ENCODE measurements around the gene GABRB3. TPM values are rescaled to one million over a fixed set of nuclear protein-coding genes. Genes with fewer than 3 reads are reported as not detected.

The GABRB3 gene
- total and polyA plus RNA-seq, 2 experiments from 2014 or later = 1.8 TPM

DNA sequence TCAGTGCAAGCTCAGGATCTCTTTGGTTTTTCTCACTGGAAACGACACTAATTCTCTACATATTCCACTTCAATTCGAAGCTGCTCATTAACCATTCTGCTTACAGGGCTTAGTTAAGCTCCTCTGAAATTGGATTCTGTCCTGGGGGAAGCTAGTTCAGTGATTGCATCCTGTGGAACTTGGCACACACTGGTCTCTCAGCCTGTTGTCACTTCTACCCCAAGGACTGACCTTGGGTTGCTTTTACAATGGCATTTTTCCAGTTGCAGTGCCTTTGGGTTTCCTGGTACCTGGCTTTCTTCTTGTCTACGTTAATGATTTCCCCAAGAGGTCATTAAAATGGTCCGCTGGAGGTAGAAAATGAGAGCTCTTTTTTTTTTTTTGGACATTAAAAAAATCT is 33.3 kb upstream of the GABRB3 start:
- no peak for TF ChIP-seq EZH2phosphoT487 (IDR thresholded peaks at IDR 0.05; ENCODE audit: low read depth, severe bottlenecking, unreplicated experiment)
- TF ChIP-seq EZH2 (IDR thresholded peaks at IDR 0.05; ENCODE audit: borderline replicate concordance) = no peak
- TF ChIP-seq, protein P1, sequence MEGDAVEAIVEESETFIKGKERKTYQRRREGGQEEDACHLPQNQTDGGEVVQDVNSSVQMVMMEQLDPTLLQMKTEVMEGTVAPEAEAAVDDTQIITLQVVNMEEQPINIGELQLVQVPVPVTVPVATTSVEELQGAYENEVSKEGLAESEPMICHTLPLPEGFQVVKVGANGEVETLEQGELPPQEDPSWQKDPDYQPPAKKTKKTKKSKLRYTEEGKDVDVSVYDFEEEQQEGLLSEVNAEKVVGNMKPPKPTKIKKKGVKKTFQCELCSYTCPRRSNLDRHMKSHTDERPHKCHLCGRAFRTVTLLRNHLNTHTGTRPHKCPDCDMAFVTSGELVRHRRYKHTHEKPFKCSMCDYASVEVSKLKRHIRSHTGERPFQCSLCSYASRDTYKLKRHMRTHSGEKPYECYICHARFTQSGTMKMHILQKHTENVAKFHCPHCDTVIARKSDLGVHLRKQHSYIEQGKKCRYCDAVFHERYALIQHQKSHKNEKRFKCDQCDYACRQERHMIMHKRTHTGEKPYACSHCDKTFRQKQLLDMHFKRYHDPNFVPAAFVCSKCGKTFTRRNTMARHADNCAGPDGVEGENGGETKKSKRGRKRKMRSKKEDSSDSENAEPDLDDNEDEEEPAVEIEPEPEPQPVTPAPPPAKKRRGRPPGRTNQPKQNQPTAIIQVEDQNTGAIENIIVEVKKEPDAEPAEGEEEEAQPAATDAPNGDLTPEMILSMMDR (IDR thresholded peaks at IDR 0.05; ENCODE audit: poor library complexity) = no peak
- no peaks in the 10 kb centered on the region for H4K20me1 ChIP-seq (ENCODE audit: insufficient read depth, poor library complexity, severe bottlenecking)
- 58% methylated on average over 4 of the region's 4 CpGs for WGBS (ENCODE audit: low lambda C conversion rate, missing lambda C conversion rate)

DNA sequence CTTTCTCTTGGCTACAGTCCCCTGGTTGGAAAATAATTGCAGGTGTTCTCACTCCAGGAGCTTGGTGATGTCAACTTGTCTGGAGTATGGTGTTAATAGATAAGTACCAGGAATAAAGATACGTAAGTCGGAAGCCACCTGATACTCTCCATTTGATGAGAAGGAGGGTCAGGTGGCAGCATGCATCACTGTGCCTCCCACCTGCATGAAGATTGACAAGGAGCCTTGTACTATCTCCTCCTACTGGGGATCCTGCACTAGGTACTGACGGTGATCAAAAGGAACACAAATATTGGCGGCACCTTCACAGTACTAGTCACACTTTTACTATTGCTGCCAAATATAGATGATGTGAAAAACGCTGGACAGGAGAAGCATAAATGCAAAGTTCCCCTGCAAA is 32.6 kb upstream of the GABRB3 start:
- Histone ChIP-seq H3K27ac (no peak overlapping the region), H3K4me2 (no peak overlapping the region), H3K4me1 (ENCODE audit: insufficient read depth) (no peaks in the 10 kb centered on the region), H3K27me3 (no peaks in the 10 kb centered on the region), H3K4me3 (no peak overlapping the region), H3K79me2 (no peaks in the 10 kb centered on the region), H2AFZ (no peak overlapping the region), H3K9me2 (replicated peaks; ENCODE audit: insufficient read depth) (no peaks in the 10 kb centered on the region), H4K20me1 (ENCODE audit: insufficient read depth, poor library complexity, severe bottlenecking) (no peaks in the 10 kb centered on the region), H3K9me3 (ENCODE audit: low read depth) (no peaks in the 10 kb centered on the region), H3K36me3 (replicated peaks; ENCODE audit: insufficient read depth, low read depth) (no peaks in the 10 kb centered on the region)
- 81% methylated on average over 5 of the region's 5 CpGs for whole genome bisulfite sequencing (ENCODE audit: low lambda C conversion rate, missing lambda C conversion rate)
- TF ChIP-seq EZH2phosphoT487 (IDR thresholded peaks at IDR 0.05; ENCODE audit: low read depth, severe bottlenecking, unreplicated experiment) = no peak
- DNase-seq (ENCODE audit: low spot score) = no peak

More for the DNA sequence above, 33.3 kb upstream of the GABRB3 start:
- Histone ChIP-seq H3K27ac (no peak overlapping the region), H3K4me2 (no peak overlapping the region), H3K27me3 (no peaks in the 10 kb centered on the region), H3K36me3 (replicated peaks; ENCODE audit: insufficient read depth, low read depth) (no peaks in the 10 kb centered on the region), H3K9me3 (ENCODE audit: low read depth) (no peaks in the 10 kb centered on the region), H2AFZ (no peak overlapping the region), H3K4me3 (no peak overlapping the region), H3K4me1 (ENCODE audit: insufficient read depth) (no peaks in the 10 kb centered on the region), H3K79me2 (no peaks in the 10 kb centered on the region), H3K9me2 (replicated peaks; ENCODE audit: insufficient read depth) (no peaks in the 10 kb centered on the region)
- peak; percentile 8 for DNase-seq (ENCODE audit: low spot score)

DNA sequence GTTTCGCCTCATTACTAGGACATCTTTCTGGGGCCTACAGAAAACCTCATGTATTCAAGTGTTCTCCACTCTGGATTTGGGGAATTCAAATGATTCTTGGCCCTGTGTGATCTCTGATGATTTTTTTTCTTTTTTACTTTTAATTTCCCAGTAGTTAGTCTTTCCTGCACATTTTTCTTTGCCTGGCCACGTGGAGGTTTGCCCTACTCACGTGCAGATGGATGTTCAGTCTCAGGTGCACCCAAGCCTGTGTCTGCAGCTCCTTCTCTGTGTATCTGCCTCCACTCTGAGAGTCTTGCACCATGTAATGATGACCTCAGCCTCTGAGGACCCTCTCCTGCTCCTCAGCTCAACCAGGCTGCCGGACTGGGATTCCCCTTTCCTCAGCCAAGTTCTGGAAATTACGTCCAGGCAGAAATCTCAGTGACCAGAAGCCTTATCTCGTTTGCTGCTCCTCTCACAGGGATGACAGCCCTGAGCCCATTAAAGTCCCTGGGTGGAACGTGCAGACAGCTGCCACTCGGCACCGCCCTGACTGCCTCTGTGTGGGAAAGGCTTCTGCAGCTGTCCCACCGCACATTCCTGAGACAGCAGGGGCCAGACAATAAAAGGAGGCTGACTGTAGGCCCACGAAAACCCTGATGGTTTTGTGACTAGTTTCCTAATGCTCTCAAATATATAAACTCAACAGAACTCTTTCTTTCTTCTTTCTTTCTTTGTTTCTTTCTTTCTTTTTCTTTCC is 31.4 kb upstream of the GABRB3 start:
- no peak for DNase-seq (ENCODE audit: low spot score)
- no peaks in the 10 kb centered on the region for H3K9me2 ChIP-seq (replicated peaks; ENCODE audit: insufficient read depth)
- H3K79me2 ChIP-seq = no peaks in the 10 kb centered on the region
- no peaks in the 10 kb centered on the region for H3K36me3 ChIP-seq (replicated peaks; ENCODE audit: insufficient read depth, low read depth)
- H3K4me2 ChIP-seq = no peak overlapping the region
- no peak overlapping the region for H3K27ac ChIP-seq
- no peak overlapping the region for H3K4me3 ChIP-seq
- TF ChIP-seq EZH2phosphoT487 (IDR thresholded peaks at IDR 0.05; ENCODE audit: low read depth, severe bottlenecking, unreplicated experiment) (no peak), EZH2 (IDR thresholded peaks at IDR 0.05; ENCODE audit: borderline replicate concordance) (no peak)
- TF ChIP-seq, protein P1 (IDR thresholded peaks at IDR 0.05; ENCODE audit: poor library complexity) = no peak
- no peaks in the 10 kb centered on the region for H4K20me1 ChIP-seq (ENCODE audit: insufficient read depth, poor library complexity, severe bottlenecking)
- WGBS (ENCODE audit: low lambda C conversion rate, missing lambda C conversion rate) = 64% methylated on average over 11 of the region's 11 CpGs
- no peaks in the 10 kb centered on the region for H3K4me1 ChIP-seq (ENCODE audit: insufficient read depth)
- H3K27me3 ChIP-seq = no peaks in the 10 kb centered on the region
- no peak overlapping the region for H2AFZ ChIP-seq
- H3K9me3 ChIP-seq (ENCODE audit: low read depth) = no peaks in the 10 kb centered on the region

DNA sequence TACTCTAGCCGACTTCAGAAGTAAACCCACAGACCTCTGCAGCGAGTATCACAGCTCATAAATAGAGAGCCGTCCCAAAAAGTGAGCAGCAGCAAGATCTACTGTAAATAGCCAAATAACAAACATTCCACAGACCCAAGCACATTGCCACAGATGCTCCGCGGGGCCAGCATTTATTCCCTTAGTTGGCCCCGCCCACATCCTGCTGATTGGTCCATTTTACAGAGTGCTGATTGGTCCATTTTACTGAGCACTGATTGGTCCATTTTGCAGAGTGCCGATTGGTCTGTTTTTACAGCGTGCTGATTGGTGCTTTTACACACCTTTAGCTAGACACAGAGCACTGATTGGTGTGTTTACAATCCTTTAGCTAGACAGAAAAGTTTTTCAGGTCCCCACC is 17.3 kb upstream of the GABRB3 start:
- TF ChIP-seq EZH2phosphoT487 (IDR thresholded peaks at IDR 0.05; ENCODE audit: low read depth, severe bottlenecking, unreplicated experiment) (no peak), EZH2 (IDR thresholded peaks at IDR 0.05; ENCODE audit: borderline replicate concordance) (no peak)
- TF ChIP-seq, protein P1 (IDR thresholded peaks at IDR 0.05; ENCODE audit: poor library complexity) = no peak
- Histone ChIP-seq H3K79me2 (no peaks in the 10 kb centered on the region), H3K9me2 (replicated peaks; ENCODE audit: insufficient read depth) (no peaks in the 10 kb centered on the region), H3K27ac (no peak overlapping the region), H3K4me3 (no peak overlapping the region), H3K36me3 (replicated peaks; ENCODE audit: insufficient read depth, low read depth) (no peaks in the 10 kb centered on the region), H3K9me3 (ENCODE audit: low read depth) (no peaks in the 10 kb centered on the region), H3K4me1 (ENCODE audit: insufficient read depth) (no peaks in the 10 kb centered on the region), H3K27me3 (no peaks in the 10 kb centered on the region), H3K4me2 (no peak overlapping the region), H2AFZ (no peak overlapping the region), H4K20me1 (ENCODE audit: insufficient read depth, poor library complexity, severe bottlenecking) (no peaks in the 10 kb centered on the region)
- no peak for DNase-seq (ENCODE audit: low spot score)
- WGBS (ENCODE audit: low lambda C conversion rate, missing lambda C conversion rate) = 90% methylated on average over 8 of the region's 8 CpGs
